Measurements from ENCODE around the gene PHF21B.
A peak's percentile ranks its signal among the peaks of the same experiment; 100 is the strongest.
"Not testable (repeated sequence)": the region's sequence is repeated elsewhere in the genome, so short reads cannot be mapped to it uniquely, and the experiment has no call there.

Gene PHF21B

DNA sequence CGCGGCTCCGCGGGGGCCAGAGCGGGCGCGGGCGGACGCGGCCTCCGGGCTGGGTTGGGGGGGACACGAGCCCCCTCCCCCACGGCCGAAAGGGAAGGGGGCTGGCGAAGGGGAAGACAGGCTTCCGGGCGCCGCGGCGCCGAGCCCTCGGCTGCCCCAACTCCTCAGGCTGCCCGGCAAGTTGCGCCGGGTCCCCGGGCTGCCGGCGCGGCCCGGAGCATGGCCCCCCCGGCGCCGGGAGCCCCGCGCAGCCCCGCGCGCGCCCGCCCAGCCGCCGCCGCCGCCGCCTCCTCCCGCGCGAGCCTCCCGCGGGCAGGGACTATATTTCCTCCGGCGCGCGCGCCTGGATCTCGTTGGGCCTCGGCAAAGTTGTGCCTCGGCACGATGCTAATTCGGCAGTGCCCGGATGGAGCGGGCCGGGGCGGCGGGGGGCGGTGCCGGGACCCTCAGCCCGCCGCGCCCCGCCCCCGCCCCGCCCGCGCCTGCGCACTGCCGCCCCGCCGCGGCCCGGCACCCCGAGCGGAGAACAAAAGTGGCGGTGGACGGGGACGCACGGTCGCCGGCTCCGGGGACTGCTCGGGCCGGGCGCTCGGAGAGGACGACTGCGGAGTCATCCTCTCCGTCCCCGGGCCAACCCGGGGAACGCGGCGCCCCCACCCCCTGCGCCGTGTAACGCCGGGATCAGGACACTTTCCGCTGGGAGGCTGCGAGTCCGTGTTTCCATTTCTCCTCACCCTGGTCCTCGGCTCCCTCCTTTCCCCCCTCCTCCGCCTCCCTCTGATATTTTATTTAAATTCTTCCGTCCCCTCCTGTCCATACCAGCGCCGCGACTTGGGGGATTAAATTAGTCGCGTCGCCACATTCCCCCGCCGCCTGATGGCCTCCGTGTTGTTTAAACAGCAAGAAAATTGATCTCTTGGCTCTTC, at the start of gene PHF21B:
TSS of gene PHF21B (minus strand) at position 400 of the 926 bp plus-strand sequence. CDS start 456 bp downstream, outside the sequence.
- peak within 1 kb of the TSS; percentile 86 for H3K9ac ChIP-seq (ENCODE audit: low read depth, low read length)
- no peaks in the 10 kb centered on the region for H3K27me3 ChIP-seq (ENCODE audit: control insufficient read depth, insufficient read depth, low read length)
- H3K27ac ChIP-seq (ENCODE audit: low read depth, low read length) = peak within 1 kb of the TSS; percentile 94
- no peaks in the 10 kb centered on the region for H3K9me3 ChIP-seq (ENCODE audit: control insufficient read depth, insufficient read depth, low read length)
- H3K4me1 ChIP-seq (ENCODE audit: control insufficient read depth, insufficient read depth, low read length) = peaks cover 21% of the 10 kb centered on the region
- peaks cover 8% of the 10 kb centered on the region for H3K36me3 ChIP-seq (ENCODE audit: control insufficient read depth, insufficient read depth, low read length)
- peak within 1 kb of the TSS; percentile 89 for H3K4me3 ChIP-seq (ENCODE audit: low read depth, low read length)

DNA sequence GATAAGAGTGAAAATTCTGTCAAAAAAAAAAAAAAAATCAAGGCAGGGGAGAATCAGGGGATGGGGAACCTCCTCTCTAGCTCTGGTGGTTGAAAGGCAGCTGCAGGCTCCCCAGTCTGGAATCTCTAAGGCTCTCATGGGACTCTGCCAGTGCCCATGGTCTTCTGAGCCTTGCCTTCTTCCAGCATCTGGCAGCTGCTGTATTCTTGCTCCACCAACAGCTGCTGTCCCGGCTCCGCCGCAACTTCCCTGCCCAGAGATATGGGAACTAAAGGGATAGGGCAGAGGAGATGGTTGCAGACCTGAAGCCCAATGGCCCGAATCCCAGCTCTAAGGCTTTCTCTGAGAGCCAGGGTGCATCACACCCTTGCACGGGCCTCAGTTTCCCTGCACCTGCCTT, 49.5 kb upstream of the PHF21B start:
- Histone ChIP-seq H3K27ac (ENCODE audit: low read depth, low read length) (no peak overlapping the region), H3K27me3 (ENCODE audit: control insufficient read depth, insufficient read depth, low read length) (no peaks in the 10 kb centered on the region), H3K4me1 (ENCODE audit: control insufficient read depth, insufficient read depth, low read length) (no peaks in the 10 kb centered on the region; the same call in 1 of the 2 replicates), H3K9ac (ENCODE audit: low read depth, low read length) (no peak overlapping the region), H3K36me3 (ENCODE audit: control insufficient read depth, insufficient read depth, low read length) (no peaks in the 10 kb centered on the region), H3K9me3 (ENCODE audit: control insufficient read depth, insufficient read depth, low read length) (no peaks in the 10 kb centered on the region), H3K4me3 (ENCODE audit: low read depth, low read length) (no peak overlapping the region)

DNA sequence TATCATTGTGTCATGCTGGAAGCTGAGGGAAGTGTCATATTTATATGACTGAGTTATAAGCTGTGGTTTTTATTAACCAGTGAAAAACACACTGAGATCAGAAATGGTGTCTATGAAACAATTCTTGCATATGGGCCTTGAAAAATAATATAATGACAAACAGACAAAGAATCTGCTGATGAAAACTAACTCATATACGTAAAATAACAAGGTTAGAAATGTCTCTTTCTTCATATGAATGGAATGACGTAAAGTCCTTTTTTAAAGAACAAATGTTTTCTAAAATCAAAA, 48.8 kb upstream of the PHF21B start:
- Histone ChIP-seq H3K4me1 (ENCODE audit: control insufficient read depth, insufficient read depth, low read length) (peaks cover 4% of the 10 kb centered on the region), H3K36me3 (ENCODE audit: control insufficient read depth, insufficient read depth, low read length) (no peaks in the 10 kb centered on the region), H3K4me3 (ENCODE audit: low read depth, low read length) (no peak overlapping the region), H3K9me3 (ENCODE audit: control insufficient read depth, insufficient read depth, low read length) (no peaks in the 10 kb centered on the region), H3K27ac (ENCODE audit: low read depth, low read length) (no peak overlapping the region), H3K9ac (ENCODE audit: low read depth, low read length) (no peak overlapping the region), H3K27me3 (ENCODE audit: control insufficient read depth, insufficient read depth, low read length) (no peaks in the 10 kb centered on the region)

DNA sequence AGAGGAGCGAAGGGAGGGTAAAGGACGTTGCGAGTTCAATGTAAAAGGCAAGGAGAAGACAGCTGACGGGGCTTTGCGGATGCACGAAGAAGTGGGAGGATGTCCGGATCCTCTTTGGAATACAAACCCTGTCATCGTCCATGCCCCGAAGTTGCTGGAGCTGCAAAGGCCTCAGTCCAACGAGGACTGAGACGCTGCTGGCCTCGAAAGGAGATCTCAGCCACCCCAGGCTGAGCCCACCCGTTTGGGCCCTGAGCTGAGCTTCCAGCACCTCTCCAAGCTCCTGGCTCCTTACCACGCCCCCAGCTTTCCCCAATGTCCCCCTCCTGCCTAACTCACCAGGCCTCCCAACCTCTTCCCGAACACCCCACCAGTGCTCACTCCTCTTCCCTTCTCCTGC, 46.1 kb upstream of the PHF21B start:
- Histone ChIP-seq H3K9me3 (ENCODE audit: control insufficient read depth, insufficient read depth, low read length) (no peaks in the 10 kb centered on the region), H3K27ac (ENCODE audit: low read depth, low read length) (no peak overlapping the region), H3K9ac (ENCODE audit: low read depth, low read length) (no peak overlapping the region), H3K4me3 (ENCODE audit: low read depth, low read length) (no peak overlapping the region), H3K4me1 (ENCODE audit: control insufficient read depth, insufficient read depth, low read length) (peaks cover 19% of the 10 kb centered on the region), H3K36me3 (ENCODE audit: control insufficient read depth, insufficient read depth, low read length) (no peaks in the 10 kb centered on the region), H3K27me3 (ENCODE audit: control insufficient read depth, insufficient read depth, low read length) (no peaks in the 10 kb centered on the region; the same call in none of the 2 replicates)

DNA sequence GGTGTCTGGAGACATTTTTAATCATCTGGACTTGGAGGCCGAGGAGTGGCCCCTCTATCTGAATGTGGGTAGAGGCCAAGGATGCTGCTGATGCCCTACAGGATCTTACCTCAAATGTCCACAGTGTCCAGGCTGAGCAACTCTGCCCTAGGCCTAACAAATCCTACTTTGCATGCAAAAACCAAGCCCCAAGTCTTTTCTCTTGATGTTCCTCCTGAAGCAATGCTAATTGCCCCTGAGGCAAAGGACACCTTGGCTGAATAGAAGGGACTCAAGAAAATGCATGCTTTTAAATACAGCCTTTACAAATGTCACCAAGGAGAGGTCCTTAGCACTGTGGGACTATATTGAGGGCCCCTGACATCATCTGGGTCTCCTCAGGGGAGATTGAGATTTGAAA, 43.8 kb upstream of the PHF21B start:
- H3K36me3 ChIP-seq (ENCODE audit: control insufficient read depth, insufficient read depth, low read length) = no peaks in the 10 kb centered on the region
- peaks cover 3% of the 10 kb centered on the region for H3K27me3 ChIP-seq (ENCODE audit: control insufficient read depth, insufficient read depth, low read length)
- H3K4me1 ChIP-seq (ENCODE audit: control insufficient read depth, insufficient read depth, low read length) = peaks cover 26% of the 10 kb centered on the region
- no peaks in the 10 kb centered on the region for H3K9me3 ChIP-seq (ENCODE audit: control insufficient read depth, insufficient read depth, low read length)
- H3K27ac ChIP-seq (ENCODE audit: low read depth, low read length) = peak overlapping the region; percentile 96
- peak overlapping the region; percentile 35; the same call in 1 of the 2 replicates for H3K4me3 ChIP-seq (ENCODE audit: low read depth, low read length)
- H3K9ac ChIP-seq (ENCODE audit: low read depth, low read length) = peak overlapping the region; percentile 33

DNA sequence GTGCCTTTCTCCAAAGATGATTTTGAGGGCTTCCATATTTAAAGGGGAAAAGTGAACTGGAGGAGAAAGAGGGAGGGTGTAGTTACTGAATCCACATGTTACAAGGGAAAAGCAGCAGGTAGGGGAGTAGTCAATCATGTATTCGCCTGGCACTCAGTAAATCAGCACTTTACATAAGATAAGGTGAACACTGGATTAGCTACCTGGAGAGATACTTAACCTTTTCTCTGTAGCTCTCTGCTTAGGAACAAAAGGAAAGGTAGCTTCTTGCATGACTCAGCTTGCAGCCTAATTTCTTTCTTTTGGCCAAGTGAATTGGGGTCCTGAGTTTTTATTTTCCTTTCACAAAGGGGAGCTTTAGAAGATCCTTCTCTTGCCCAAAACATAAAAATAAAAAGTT, 43.3 kb upstream of the PHF21B start:
- H3K9me3 ChIP-seq (ENCODE audit: control insufficient read depth, insufficient read depth, low read length) = no peaks in the 10 kb centered on the region
- peaks cover 26% of the 10 kb centered on the region for H3K4me1 ChIP-seq (ENCODE audit: control insufficient read depth, insufficient read depth, low read length)
- no peaks in the 10 kb centered on the region for H3K36me3 ChIP-seq (ENCODE audit: control insufficient read depth, insufficient read depth, low read length)
- peak overlapping the region; percentile 35 for H3K4me3 ChIP-seq (ENCODE audit: low read depth, low read length)
- peak overlapping the region; percentile 96 for H3K27ac ChIP-seq (ENCODE audit: low read depth, low read length)
- H3K27me3 ChIP-seq (ENCODE audit: control insufficient read depth, insufficient read depth, low read length) = peaks cover 3% of the 10 kb centered on the region
- H3K9ac ChIP-seq (ENCODE audit: low read depth, low read length) = peak overlapping the region; percentile 33

- Histone ChIP-seq H3K27ac (ENCODE audit: low read depth, low read length) (peak overlapping the region; percentile 96), H3K9ac (ENCODE audit: low read depth, low read length) (peak overlapping the region; percentile 18; the same call in 1 of the 2 replicates), H3K4me3 (ENCODE audit: low read depth, low read length) (peak overlapping the region; percentile 25), H3K4me1 (ENCODE audit: control insufficient read depth, insufficient read depth, low read length) (peaks cover 26% of the 10 kb centered on the region)
- not testable (repeated sequence) for H3K27me3 ChIP-seq (ENCODE audit: control insufficient read depth, insufficient read depth, low read length); H3K9me3 ChIP-seq (ENCODE audit: control insufficient read depth, insufficient read depth, low read length); H3K36me3 ChIP-seq (ENCODE audit: control insufficient read depth, insufficient read depth, low read length)
Observed at GRCh38 chr22:45052665-45053064, 42.9 kb upstream of the PHF21B start.

- Histone ChIP-seq H3K27ac (ENCODE audit: low read depth, low read length) (peak overlapping the region; percentile 96), H3K4me1 (ENCODE audit: control insufficient read depth, insufficient read depth, low read length) (peaks cover 26% of the 10 kb centered on the region), H3K4me3 (ENCODE audit: low read depth, low read length) (no peak overlapping the region), H3K27me3 (ENCODE audit: control insufficient read depth, insufficient read depth, low read length) (peaks cover 3% of the 10 kb centered on the region), H3K9me3 (ENCODE audit: control insufficient read depth, insufficient read depth, low read length) (no peaks in the 10 kb centered on the region), H3K9ac (ENCODE audit: low read depth, low read length) (0 out of 2 replicates have a peak overlapping the region, but pooled peaks have one; percentile 9), H3K36me3 (ENCODE audit: control insufficient read depth, insufficient read depth, low read length) (no peaks in the 10 kb centered on the region)
Observed at GRCh38 chr22:45051946-45052345, 42.1 kb upstream of the PHF21B start.

DNA sequence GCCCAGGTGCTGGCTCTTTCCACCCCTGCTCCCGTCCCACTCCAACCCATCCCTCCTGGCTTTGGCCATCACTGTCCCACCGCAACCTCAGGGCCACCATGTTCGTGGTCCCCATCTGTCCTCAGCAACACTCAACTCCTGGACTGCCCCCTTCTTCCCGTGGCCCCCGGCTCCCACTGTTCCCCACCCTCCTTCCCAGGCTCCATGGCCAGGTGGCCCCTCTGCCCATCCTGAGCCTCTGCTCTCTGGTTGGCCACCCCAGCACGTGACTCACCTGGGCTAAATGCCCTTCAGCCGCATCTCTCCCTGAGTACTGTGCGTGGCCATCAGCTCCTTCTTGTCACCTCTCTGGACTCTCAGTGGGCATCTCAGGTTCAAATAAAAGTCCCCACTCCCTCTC, 41.6 kb upstream of the PHF21B start:
- Histone ChIP-seq H3K4me1 (ENCODE audit: control insufficient read depth, insufficient read depth, low read length) (peaks cover 26% of the 10 kb centered on the region), H3K27me3 (ENCODE audit: control insufficient read depth, insufficient read depth, low read length) (peaks cover 3% of the 10 kb centered on the region), H3K27ac (ENCODE audit: low read depth, low read length) (peak overlapping the region; percentile 96), H3K9ac (ENCODE audit: low read depth, low read length) (no peak overlapping the region), H3K36me3 (ENCODE audit: control insufficient read depth, insufficient read depth, low read length) (no peaks in the 10 kb centered on the region), H3K4me3 (ENCODE audit: low read depth, low read length) (no peak overlapping the region), H3K9me3 (ENCODE audit: control insufficient read depth, insufficient read depth, low read length) (no peaks in the 10 kb centered on the region)

- Histone ChIP-seq H3K36me3 (ENCODE audit: control insufficient read depth, insufficient read depth, low read length) (no peaks in the 10 kb centered on the region), H3K27ac (ENCODE audit: low read depth, low read length) (no peak overlapping the region), H3K4me1 (ENCODE audit: control insufficient read depth, insufficient read depth, low read length) (peaks cover 11% of the 10 kb centered on the region), H3K9me3 (ENCODE audit: control insufficient read depth, insufficient read depth, low read length) (no peaks in the 10 kb centered on the region), H3K27me3 (ENCODE audit: control insufficient read depth, insufficient read depth, low read length) (peaks cover 3% of the 10 kb centered on the region), H3K9ac (ENCODE audit: low read depth, low read length) (no peak overlapping the region), H3K4me3 (ENCODE audit: low read depth, low read length) (no peak overlapping the region)
Observed at GRCh38 chr22:45047260-45047659, 37.5 kb upstream of the PHF21B start.

GRCh38 chr22:45045208-45045607, 35.4 kb upstream of the PHF21B start:
- no peak overlapping the region for H3K9ac ChIP-seq (ENCODE audit: low read depth, low read length)
- H3K27me3 ChIP-seq (ENCODE audit: control insufficient read depth, insufficient read depth, low read length) = peaks cover 3% of the 10 kb centered on the region; the same call in 1 of the 2 replicates
- no peaks in the 10 kb centered on the region for H3K36me3 ChIP-seq (ENCODE audit: control insufficient read depth, insufficient read depth, low read length)
- no peaks in the 10 kb centered on the region for H3K9me3 ChIP-seq (ENCODE audit: control insufficient read depth, insufficient read depth, low read length)
- H3K4me3 ChIP-seq (ENCODE audit: low read depth, low read length) = no peak overlapping the region
- no peak overlapping the region for H3K27ac ChIP-seq (ENCODE audit: low read depth, low read length)
- H3K4me1 ChIP-seq (ENCODE audit: control insufficient read depth, insufficient read depth, low read length) = peaks cover 5% of the 10 kb centered on the region; the same call in 1 of the 2 replicates
